ENCODE results near the gene ACTRT3.

GRCh38 chr3:169744366-169745054 is 24.9 kb downstream of the ACTRT3 start:
- TF ChIP-seq, protein P1, sequence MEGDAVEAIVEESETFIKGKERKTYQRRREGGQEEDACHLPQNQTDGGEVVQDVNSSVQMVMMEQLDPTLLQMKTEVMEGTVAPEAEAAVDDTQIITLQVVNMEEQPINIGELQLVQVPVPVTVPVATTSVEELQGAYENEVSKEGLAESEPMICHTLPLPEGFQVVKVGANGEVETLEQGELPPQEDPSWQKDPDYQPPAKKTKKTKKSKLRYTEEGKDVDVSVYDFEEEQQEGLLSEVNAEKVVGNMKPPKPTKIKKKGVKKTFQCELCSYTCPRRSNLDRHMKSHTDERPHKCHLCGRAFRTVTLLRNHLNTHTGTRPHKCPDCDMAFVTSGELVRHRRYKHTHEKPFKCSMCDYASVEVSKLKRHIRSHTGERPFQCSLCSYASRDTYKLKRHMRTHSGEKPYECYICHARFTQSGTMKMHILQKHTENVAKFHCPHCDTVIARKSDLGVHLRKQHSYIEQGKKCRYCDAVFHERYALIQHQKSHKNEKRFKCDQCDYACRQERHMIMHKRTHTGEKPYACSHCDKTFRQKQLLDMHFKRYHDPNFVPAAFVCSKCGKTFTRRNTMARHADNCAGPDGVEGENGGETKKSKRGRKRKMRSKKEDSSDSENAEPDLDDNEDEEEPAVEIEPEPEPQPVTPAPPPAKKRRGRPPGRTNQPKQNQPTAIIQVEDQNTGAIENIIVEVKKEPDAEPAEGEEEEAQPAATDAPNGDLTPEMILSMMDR (conservative IDR thresholded peaks at IDR 0.05; ENCODE audit: low read length): peak; percentile 85
- TF ChIP-seq EZH2phosphoT487 (IDR thresholded peaks at IDR 0.05; ENCODE audit: borderline replicate concordance, low read depth, low read length): no peak
